Measurements from ENCODE around the gene NRIP3.
A peak's percentile ranks its signal among the peaks of the same experiment; 100 is the strongest.
"Not testable (repeated sequence)": the region's sequence is repeated elsewhere in the genome, so short reads cannot be mapped to it uniquely, and the experiment has no call there.

The NRIP3 gene

DNA sequence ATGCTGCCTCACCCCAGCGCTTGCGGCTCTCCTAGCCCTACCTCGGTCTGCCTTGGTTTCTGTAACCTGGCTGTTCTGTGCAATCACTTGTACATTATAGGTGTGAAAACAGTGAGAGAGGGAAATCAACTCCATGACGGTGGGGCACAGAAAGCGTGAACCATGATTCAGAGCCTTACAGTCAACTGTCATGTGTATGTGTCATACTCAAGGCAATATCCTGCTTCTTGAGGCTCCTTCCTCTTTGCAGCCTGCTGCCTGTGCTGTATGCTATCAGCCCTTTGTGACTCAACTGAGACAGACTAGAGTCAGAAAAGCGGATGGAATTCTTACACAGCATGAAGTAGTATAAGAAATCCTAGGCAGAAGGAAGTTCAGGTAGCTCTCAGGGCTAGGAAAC lies 2.1 kb downstream of the NRIP3 start:
- H3K27ac ChIP-seq: no peak overlapping the region
- TF ChIP-seq, protein P1, sequence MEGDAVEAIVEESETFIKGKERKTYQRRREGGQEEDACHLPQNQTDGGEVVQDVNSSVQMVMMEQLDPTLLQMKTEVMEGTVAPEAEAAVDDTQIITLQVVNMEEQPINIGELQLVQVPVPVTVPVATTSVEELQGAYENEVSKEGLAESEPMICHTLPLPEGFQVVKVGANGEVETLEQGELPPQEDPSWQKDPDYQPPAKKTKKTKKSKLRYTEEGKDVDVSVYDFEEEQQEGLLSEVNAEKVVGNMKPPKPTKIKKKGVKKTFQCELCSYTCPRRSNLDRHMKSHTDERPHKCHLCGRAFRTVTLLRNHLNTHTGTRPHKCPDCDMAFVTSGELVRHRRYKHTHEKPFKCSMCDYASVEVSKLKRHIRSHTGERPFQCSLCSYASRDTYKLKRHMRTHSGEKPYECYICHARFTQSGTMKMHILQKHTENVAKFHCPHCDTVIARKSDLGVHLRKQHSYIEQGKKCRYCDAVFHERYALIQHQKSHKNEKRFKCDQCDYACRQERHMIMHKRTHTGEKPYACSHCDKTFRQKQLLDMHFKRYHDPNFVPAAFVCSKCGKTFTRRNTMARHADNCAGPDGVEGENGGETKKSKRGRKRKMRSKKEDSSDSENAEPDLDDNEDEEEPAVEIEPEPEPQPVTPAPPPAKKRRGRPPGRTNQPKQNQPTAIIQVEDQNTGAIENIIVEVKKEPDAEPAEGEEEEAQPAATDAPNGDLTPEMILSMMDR (conservative IDR thresholded peaks at IDR 0.05; ENCODE audit: low read depth): no peak
- ChIA-PET CTCF (no interaction called here), POLR2A (ENCODE audit: low non-redundant PET) (no interaction called here)
- DNase-seq (ENCODE audit: low spot score): peak; percentile 45

DNA sequence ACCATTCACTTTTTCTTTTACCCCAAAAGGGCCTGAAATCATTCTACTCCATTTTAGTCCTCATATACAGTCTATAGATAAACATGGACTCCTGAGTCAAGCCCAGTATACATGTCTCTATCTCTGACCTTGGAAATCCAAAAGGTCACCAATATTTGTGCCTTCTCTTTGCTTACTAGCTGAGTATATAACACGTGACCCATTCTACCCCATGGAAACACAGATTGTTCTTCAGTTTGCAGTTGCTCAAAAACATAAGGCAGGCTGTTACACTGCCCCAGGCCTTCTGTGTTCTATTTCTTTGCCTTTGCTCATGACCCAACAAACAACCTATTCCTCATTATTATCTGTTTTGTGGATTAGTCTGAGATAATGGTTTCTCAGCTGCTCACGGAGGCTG lies 5.8 kb downstream of the NRIP3 start:
- TF ChIP-seq, protein P1 (conservative IDR thresholded peaks at IDR 0.05; ENCODE audit: low read depth): no peak
- CTCF ChIA-PET: interaction anchor here (2.1 kb wide), 1 partner anchor 18 kb away, joined by 8 read pairs; no protein-coding TSS in a partner anchor
- no peak overlapping the region for H3K27ac ChIP-seq
- no peak for DNase-seq (ENCODE audit: low spot score)
- POLR2A ChIA-PET (ENCODE audit: low non-redundant PET): no interaction called here

DNA sequence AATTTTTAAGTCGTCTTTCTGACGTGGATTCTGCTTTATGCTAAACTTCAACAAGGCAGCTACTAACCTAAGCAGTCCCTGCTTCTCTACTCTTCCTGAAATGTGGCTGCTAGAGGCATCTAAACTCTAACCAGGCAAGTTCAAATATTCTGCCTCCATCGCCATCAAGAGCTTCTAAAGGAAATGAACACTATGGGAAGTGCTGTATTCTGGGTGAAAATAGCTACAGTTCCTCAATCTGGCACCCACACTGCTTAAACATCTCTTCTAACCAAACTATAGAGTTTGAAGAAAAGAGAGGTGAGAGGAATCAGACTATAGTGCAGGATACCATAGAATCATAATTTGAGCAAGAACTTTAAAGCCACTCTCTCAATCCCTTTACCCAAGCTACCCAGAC lies 6.3 kb downstream of the NRIP3 start:
- CTCF ChIA-PET: interaction anchor here (2.1 kb wide), 1 partner anchor 18 kb away, joined by 8 read pairs; no protein-coding TSS in a partner anchor
- no peak for DNase-seq (ENCODE audit: low spot score)
- POLR2A ChIA-PET (ENCODE audit: low non-redundant PET): interaction anchor here (0.7 kb wide), 1 partner anchor 714 kb away, joined by 5 read pairs; no protein-coding TSS in a partner anchor
- TF ChIP-seq, protein P1 (conservative IDR thresholded peaks at IDR 0.05; ENCODE audit: low read depth): no peak
- H3K27ac ChIP-seq: no peak overlapping the region

DNA sequence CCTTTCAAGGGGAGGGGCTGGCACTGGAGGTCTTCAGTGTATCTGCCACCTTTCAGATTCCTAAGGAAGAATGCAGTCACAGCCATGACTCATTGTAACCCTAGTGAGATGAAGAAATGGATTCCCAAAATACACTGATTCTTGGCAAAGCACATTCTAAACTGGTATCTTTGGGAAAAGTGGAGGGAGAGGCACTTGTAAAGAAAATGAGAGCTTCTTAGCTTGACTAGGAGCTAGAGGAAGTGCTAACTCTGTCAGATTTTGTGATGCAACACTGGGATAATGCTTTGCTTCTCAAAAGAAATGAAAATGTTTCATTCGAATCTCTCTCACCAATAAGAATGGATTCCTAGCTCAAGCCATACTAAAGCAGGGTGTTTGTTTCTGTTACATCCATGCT lies 14.3 kb downstream of the NRIP3 start:
- DNase-seq (ENCODE audit: low spot score): no peak
- CTCF ChIA-PET: no interaction called here
- H3K27ac ChIP-seq: no peak overlapping the region
- POLR2A ChIA-PET (ENCODE audit: low non-redundant PET): no interaction called here
- TF ChIP-seq, protein P1 (conservative IDR thresholded peaks at IDR 0.05; ENCODE audit: low read depth): no peak

DNA sequence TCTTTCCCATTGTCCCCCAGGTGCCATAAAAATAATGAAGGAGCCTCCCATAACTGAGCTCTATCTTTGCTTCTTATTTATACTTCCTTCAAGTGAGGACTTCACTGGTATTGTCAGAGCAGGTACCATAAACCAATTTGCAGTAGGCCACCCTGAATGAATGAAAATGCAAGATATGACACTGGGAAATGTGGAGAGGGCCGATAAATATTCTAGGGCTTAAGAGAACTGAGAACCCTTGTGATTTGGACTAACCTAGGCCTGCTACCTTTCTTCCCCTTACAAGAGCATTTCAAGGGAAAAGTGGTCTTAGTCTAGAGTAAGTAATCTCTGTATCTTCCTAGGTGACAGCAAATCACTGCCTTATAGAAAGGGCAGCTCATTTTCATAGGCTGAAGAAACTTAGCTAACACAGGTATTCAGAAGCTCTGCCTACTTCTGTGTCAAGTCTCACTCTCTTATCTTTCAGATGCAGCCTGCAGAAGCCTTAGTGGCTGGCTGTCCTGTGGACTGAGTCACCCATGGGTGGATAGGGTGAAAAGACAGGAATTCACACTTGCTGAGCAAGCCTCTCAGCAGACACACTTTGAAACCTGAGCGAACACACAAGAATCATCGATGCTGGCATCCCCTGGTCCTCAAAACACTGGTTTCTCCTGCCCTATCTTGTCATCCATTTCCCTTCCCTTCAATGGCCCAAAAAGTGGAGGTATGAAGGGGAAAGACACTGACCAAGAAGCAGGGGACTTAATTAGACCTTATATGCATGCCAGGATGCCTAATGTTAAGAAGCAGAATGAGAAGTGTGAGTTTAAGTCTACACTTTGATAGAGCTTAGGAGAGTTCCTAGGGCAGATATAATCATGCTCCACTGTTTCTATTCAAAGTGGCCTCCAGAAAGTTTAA lies 15.2 kb downstream of the NRIP3 start:
- H3K27ac ChIP-seq: no peak overlapping the region
- DNase-seq (ENCODE audit: low spot score): no peak
- POLR2A ChIA-PET (ENCODE audit: low non-redundant PET): no interaction called here
- CTCF ChIA-PET: no interaction called here
- TF ChIP-seq, protein P1 (conservative IDR thresholded peaks at IDR 0.05; ENCODE audit: low read depth): no peak

DNA sequence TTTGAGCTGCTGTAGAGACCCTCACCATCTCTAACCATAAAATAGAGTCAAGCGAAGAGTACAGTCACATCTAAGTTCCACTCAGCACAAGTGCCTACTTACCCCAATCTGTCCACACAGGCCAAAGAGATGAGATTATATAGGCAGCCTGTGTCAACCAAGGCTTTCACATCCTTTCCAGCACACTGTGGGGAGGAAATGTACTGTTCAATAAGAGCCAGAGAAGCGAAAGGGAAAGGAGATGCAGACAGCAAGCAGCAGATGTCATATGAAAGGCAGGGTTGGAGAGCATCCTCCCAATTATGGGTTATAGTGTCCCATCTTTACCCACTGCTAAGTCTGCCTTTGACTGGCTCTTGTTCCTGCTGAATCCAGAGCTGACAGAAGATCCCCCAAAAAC lies 16.4 kb downstream of the NRIP3 start:
- H3K27ac ChIP-seq: no peak overlapping the region
- ChIA-PET POLR2A (ENCODE audit: low non-redundant PET) (no interaction called here), CTCF (no interaction called here)
- DNase-seq (ENCODE audit: low spot score): no peak
- TF ChIP-seq, protein P1 (conservative IDR thresholded peaks at IDR 0.05; ENCODE audit: low read depth): no peak

DNA sequence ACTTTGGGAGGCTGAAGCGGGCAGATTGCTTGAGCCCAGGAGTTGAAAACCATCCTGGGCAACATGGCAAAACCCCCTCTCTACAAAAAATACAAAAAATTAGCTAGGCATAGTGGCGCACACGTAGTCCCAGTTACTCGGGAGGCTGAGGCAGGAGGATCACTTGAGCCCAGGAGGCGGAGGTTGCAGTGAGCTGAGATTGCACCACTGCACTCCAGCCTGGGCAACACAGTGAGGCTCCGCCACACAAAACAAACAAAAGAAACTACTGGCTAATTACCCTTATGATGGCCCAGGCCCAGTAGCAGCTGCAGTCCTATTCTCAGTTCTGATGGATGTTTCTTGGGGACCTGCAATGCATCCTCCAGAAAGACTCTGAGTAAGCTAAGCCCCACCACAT lies 17.0 kb downstream of the NRIP3 start:
- CTCF ChIA-PET; POLR2A ChIA-PET (ENCODE audit: low non-redundant PET); DNase-seq (ENCODE audit: low spot score); H3K27ac ChIP-seq: not testable (repeated sequence)

Data from RWPE1 (cell line).